HG03139 (cell line): ENCODE measurements around the gene MGAT3.
A peak's percentile ranks its signal among the peaks of the same experiment; 100 is the strongest.

ENCODE experiments used
- ATAC-seq: cut with Tn5 transposase; IDR thresholded peaks from one replicate; pipeline ENCODE4 v1.9.1; 2021; ENCODE audit not compliant: unreplicated experiment

Gene MGAT3

DNA sequence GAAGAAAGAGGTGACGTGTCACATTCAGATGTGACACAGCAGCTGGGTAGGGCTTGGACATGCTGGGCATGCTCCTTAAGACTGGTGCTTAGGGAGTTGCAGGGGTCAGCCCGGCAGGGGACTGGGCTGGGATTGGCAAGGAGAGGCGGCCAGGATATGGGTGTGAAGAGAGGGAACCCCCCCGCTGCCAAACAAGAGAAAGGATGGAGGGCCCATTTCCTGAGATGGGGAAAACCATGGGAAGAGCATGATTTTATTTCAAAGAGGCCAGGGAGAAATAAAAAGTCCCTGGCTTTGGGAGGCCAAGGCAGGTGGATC, 68.8 kb downstream of the MGAT3 start:
- no peak for ATAC-seq

- ATAC-seq: no peak
These were observed 69.9 kb downstream of the MGAT3 start for GRCh38 chr22:39526736-39527171.

GRCh38 chr22:39527481-39527961, 70.7 kb downstream of the MGAT3 start:
- ATAC-seq: no peak

DNA sequence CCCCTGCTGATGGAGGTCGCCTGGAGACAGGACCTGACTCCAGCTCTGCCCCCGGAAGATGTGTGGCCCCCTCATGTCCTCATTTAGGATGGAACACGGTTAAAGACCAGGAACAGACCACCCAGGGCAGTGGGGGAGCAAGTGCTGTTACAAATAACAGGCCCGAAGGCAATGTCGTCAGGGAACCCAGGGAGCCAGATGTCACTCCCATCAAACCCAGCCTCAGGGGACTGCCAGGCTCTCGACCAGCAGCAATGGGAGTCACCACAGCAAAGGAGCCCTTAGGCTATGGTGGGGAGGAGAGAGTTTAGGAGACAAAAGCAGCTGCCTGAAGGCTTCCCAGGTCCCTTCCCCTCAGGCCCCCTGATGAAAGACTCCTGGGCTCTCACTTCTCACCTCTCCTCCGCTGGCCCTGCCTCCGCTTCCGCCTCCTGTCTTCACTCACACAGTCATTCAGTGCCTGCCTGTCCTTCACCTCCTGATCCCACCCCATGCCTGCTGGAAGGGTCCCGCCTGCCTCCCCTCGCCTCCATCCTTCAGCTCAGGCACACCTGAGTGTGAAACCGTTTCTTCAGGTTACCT, 71.4 kb downstream of the MGAT3 start:
- no peak for ATAC-seq

DNA sequence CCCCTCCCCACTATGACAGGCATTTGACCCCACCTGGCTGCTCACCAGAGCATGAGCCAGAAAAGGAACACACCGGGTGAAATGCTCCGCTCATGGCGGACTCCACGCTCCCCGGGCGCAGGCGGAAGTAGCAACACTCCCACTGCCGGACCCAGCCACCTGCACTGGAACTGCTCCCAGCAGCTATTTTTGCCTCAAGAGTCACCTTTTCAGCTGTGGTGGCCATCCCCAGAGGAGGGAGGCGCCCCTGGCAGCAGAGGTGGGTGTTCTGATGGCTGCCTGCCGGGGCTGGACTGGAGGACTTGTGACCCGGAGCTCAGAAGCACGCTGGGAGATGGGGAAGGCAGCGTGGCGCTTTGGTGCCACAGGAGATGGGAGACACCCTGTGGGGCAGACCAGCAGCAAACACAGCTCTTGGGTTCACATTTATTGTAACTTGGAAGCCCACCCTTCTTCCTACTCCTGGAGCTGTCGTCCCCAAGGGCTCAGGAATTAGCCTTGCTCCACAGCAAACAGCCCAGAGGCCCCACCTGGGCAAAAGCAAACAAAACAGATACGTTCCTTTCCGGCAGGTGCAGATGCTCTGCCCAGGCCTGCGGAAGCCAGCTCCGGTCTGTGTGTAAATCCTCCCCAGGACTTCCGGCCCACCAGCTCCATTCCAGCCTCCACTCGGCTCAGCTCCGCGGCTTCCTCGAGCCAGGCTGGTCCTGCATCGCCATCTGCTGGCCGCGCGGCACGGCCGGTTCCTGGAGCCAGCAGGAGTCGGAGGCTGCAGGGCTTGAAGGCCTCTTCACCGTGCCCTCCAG, 72.1 kb downstream of the MGAT3 start:
- no peak for ATAC-seq

GRCh38 chr22:39529487-39529851, 72.7 kb downstream of the MGAT3 start:
- ATAC-seq: no peak

DNA sequence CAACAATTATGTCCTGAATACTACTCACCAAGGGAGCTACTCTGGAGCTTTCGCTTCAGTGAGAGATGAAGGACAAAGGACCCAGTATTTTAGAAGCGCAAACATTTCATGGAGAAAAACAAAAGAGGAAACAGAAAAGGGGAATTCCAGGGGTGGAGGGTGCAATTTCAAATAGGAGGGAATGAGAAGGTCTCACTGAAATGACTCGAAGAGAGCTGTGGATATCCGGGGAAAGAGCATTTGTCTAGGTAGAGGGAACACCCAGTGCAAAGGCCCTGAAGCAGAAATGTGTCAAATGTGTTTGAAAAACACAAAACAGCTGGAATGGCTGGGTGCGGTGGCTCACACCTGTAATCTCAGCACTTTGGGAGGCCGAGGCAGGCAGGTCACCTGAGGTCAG, 73.3 kb downstream of the MGAT3 start:
- ATAC-seq: no peak

- ATAC-seq: no peak
These were observed 74.0 kb downstream of the MGAT3 start for GRCh38 chr22:39530692-39531331.

DNA sequence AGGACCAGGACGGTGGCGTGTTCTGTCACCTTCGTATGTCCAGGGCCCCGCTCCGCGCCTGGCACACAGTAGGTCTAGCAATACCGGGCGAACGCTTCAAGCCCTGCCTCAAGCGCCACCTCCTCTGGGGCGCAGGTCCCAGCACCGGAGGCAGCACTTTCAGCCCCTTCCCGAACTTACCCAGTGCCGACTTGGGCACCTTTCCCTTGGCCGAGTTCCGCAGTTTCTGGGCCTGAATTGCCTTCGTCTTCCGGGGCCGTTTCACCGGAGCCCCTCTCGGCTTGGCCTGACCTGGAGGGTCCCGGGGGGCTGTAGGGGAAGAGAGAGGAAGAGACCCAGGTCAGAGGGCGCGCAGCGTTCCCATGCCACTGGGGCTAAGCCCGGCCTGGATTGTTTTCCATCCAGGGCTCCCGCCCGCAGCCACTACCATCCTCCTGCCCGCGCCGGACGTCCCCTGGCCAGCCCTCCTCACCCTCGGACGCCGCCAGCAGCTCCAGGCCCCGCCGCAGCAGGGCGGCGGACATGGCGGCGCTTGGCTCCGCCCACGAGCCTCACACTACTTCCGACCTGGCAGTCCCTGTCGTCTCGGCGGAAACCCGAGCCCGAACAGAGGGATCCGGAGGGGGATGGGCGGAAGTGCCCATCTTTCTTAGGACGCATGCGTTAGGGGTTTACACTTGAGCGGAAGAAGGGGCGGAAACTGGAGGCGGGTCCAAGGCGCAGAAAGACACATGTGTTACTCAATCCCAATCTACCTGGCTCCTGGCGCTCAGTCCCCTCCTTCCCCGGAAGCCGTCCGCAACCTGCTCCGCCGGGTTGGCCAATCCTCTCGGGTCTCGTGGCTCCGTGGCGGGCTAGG, 75.6 kb downstream of the MGAT3 start, which contains the start of gene RPS19BP1:
RPS19BP1 (minus strand) TSS at position 534 of the 859 bp plus-strand sequence; CDS start at position 524, 10 bp downstream.
- ATAC-seq: peak; percentile 72

DNA sequence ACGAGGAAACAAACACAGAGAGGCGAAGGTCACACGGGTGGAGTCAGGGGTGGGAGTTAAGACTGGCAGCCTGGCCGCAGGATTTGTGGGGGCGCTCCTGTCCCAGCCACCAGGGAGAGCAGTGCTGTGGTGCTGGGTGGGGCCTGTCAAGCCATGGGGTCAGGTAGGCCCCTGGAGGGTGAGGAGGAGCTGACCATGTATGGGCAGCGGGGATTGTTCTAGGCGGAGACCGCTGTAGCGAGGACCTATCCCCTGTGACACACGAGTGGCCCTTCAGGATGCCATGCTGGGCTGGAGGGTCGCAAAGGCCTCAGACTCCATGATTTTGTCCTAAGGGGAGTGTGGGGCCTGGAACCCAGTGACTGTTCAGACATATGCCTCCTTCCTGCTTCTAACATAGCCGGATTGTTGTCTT, 77.3 kb downstream of the MGAT3 start:
- no peak for ATAC-seq

DNA sequence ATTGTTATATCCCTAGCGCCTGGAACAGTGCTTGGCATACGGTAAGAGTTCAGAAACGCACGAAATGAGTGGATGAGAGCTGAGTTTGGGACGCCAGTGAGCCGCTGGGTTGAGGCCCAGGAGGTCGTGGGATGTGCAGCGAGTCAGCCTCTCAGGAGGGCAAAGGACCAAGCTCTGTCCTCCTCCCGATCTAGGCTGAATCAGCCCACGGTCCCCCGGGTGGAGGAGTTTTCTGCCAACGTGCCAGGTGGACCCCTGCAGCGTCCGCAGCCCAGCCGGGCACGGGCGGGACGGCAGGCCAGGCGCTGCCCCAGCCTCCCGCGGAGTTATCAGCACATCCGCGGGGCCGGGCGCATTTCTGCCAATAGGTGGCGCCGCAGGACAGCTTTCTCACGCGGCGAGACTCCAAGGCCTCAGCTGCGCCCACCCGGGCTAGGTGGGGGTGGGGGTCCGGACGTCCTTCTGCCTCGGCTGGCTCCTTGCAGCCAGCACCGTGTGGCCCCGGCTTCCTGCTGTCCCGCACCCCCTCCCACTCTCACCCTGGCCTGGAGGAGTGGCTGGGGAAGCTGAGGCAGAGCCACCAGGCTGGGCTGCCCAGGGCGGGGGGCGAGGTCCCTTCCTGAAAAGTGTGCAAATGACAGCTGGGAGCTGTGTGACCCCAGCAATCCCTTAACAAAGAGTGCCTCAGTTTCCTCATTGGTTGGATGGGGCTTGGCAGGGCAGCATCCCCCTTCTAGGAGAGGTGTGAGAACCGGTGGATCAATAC, 78.0 kb downstream of the MGAT3 start:
- ATAC-seq: no peak

DNA sequence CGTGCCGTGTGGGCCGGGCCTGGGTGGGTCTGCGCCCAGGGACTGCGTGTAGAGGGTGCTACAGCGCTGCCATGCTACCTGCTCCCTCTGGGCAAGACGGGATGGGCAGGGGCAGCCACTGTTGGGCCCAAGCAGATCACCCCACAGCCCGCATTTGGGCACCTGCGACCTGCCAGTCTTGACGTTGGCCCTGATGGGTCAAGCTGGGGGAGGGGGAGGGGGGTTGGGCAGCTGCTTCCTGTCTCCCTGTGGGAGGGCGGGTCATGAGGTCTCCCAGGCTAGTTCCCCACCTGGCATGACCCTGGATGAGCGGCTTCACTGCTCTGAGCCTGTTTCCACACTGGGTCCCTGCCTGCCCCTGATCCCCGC, 78.5 kb downstream of the MGAT3 start:
- ATAC-seq: no peak

GRCh38 chr22:39535831-39536449, 79.1 kb downstream of the MGAT3 start:
- ATAC-seq: no peak

GRCh38 chr22:39536711-39537110, 79.9 kb downstream of the MGAT3 start:
- ATAC-seq: no peak

- no peak for ATAC-seq
These were observed 81.2 kb downstream of the MGAT3 start for GRCh38 chr22:39537975-39538374.
